Lower leg skin (tissue), 4 donors: ENCODE data around the gene CLDN14. TPM values are rescaled to one million over a fixed set of nuclear protein-coding genes. Genes with fewer than 3 reads are reported as not detected.

Experiments
- DNase-seq, 2 donors: peaks; one replicate each; pipeline ENCODE4 v3.0.0-alpha.2; 2019; ENCODE audit warnings: low spot score in 2 of 2
- H3K4me3 ChIP-seq: fragments of 200-600 bp; sonication (generic); 2 replicates; pipeline ENCODE4 v1.5.1; 2017; ENCODE audit warnings: mild to moderate bottlenecking, low read depth; ENCODE audit not compliant: poor library complexity, severe bottlenecking
- CTCF ChIP-seq, 3 donors: fragments of 450-650 bp; IDR thresholded peaks; one replicate each; pipeline ENCODE4 v1.5.1; 2016; ENCODE audit warnings: antibody characterized with exemption in 3 of 3, mild to moderate bottlenecking in 3 of 3, moderate library complexity in 2 of 3
- POLR2A ChIP-seq, 2 donors: fragments of 450-650 bp; IDR thresholded peaks; one replicate each; pipeline ENCODE4 v1.6.1; 2016 to 2017; ENCODE audit warnings: antibody characterized with exemption in 2 of 2, mild to moderate bottlenecking in 1 of 2, moderate library complexity in 1 of 2
- WGBS, 2 donors: methylation state at CpG; one replicate each; pipeline ENCODE4 v1.1.5; 2018; 5-methylcytosine and 5-hydroxymethylcytosine counted together
- intact Hi-C: fragments of 100-400 bp; cut with DNase I; formaldehyde crosslinking; loops from one replicate; pipeline ENCODE4 v1.15.0; 2023; ENCODE audit warnings: low total_unique reads
- total RNA-seq, 4 donors: library from RNA; depleted of rRNA; stranded (reverse); fragments of >200 nt; gene quantifications; one replicate each; pipeline ENCODE4 v1.1.0, GENCODE V29; 2016

The CLDN14 gene
- total RNA-seq, 4 donors from 2014 or later, result 0.13 TPM; not detected in 3

- peak in 1 of 2 donors; percentile 8 for DNase-seq
- no peak overlapping the region for H3K4me3 ChIP-seq
- WGBS, 2 donors, result 74 to 84% methylated on average over 10 of the region's 10 CpGs
Measured at GRCh38 chr21:36518883-36519492, 39.1 kb upstream of the CLDN14 start.

GRCh38 chr21:36517366-36518075, 37.6 kb upstream of the CLDN14 start:
- peak in 1 of 2 donors; percentile 7 for DNase-seq
- 87 to 91% methylated on average over 6 of the region's 6 CpGs for WGBS, 2 donors
- no peak overlapping the region for H3K4me3 ChIP-seq
- intact Hi-C loops, result no loop called here
- TF ChIP-seq POLR2A (IDR thresholded peaks at IDR 0.05) (no peak), CTCF (IDR thresholded peaks at IDR 0.05) (no peak)

More at GRCh38 chr21:36518883-36519492, 39.1 kb upstream of the CLDN14 start:
- intact Hi-C loops, result no loop called here
- no peak for TF ChIP-seq CTCF (IDR thresholded peaks at IDR 0.05)
- TF ChIP-seq POLR2A (IDR thresholded peaks at IDR 0.05), result no peak

- no peak overlapping the region for H3K4me3 ChIP-seq
- DNase-seq, result no peak
- WGBS, 2 donors, result 58 to 62% methylated on average over 3 of the region's 3 CpGs
- TF ChIP-seq POLR2A (IDR thresholded peaks at IDR 0.05) (no peak), CTCF (IDR thresholded peaks at IDR 0.05) (no peak)
- intact Hi-C loops, result no loop called here
Measured at GRCh38 chr21:36516281-36516680, 36.4 kb upstream of the CLDN14 start.

- intact Hi-C loops, result no loop called here
- DNase-seq, result no peak
- no peak for TF ChIP-seq CTCF (IDR thresholded peaks at IDR 0.05)
- no peak for TF ChIP-seq POLR2A (IDR thresholded peaks at IDR 0.05)
- no peak overlapping the region for H3K4me3 ChIP-seq
- 86 to 90% methylated on average over 1 of the region's 1 CpG for WGBS, 2 donors
Measured at GRCh38 chr21:36513430-36513829, 33.5 kb upstream of the CLDN14 start.

- intact Hi-C loops, result no loop called here
- H3K4me3 ChIP-seq, result no peak overlapping the region
- TF ChIP-seq CTCF (IDR thresholded peaks at IDR 0.05), result no peak
- 70 to 81% methylated on average over 5 of the region's 5 CpGs for WGBS, 2 donors
- DNase-seq, result no peak
Measured at GRCh38 chr21:36512971-36513370, 33.0 kb upstream of the CLDN14 start.
